ENCODE results near the gene HASPIN.

- TF ChIP-seq CTCF (conservative IDR thresholded peaks at IDR 0.05; ENCODE audit: low read depth, low read length) (no peak), EZH2 (IDR thresholded peaks at IDR 0.05; ENCODE audit: borderline replicate concordance, low read depth, low read length, poor library complexity, severe bottlenecking) (no peak)
Measured at GRCh38 chr17:3688852-3689261, 34.8 kb upstream of the HASPIN start.

Measured in A673 (cell line).